Activated T-cell treated with anti-CD3 and anti-CD28 coated beads, Interleukin-2, amount 50 U/mL, for 4 hours (primary cell): ENCODE data around the gene AKIRIN1. TPM values are rescaled to one million over a fixed set of nuclear protein-coding genes. Genes with fewer than 3 reads are reported as not detected.
"Not testable (repeated sequence)": the region's sequence is repeated elsewhere in the genome, so short reads cannot be mapped to it uniquely, and the experiment has no call there.

Source experiments
- ATAC-seq, 2 donors: fragments of 200-7000 bp; cut with Tn5 transposase; one replicate each; pipeline ENCODE4 v1.10.0; 2021
- DNase-seq: peaks from one replicate; pipeline ENCODE4 v3.0.0-alpha.2; 2020
- H3K27me3 Mint-ChIP-seq: one replicate; pipeline ENCODE4 v1.8.0; 2021; ENCODE audit warnings: low read depth, mixed read lengths
- H3K36me3 Mint-ChIP-seq: one replicate; pipeline ENCODE4 v1.8.0; 2022; ENCODE audit warnings: mixed read lengths; ENCODE audit not compliant: insufficient read depth
- H3K4me1 Mint-ChIP-seq: one replicate; pipeline ENCODE4 v1.8.0; 2021; ENCODE audit warnings: low read depth, mixed read lengths
- H3K4me3 Mint-ChIP-seq: one replicate; pipeline ENCODE4 v1.8.0; 2021; ENCODE audit warnings: mild to moderate bottlenecking, moderate library complexity, mixed read lengths
- H3K9me3 Mint-ChIP-seq: one replicate; pipeline ENCODE4 v1.8.0; 2021; ENCODE audit warnings: mixed read lengths
- total RNA-seq, 3 donors: library from RNA; stranded (reverse); gene quantifications; one replicate each; pipeline ENCODE4 v1.2.1, GENCODE V29; 2021

Gene AKIRIN1
- total RNA-seq, 3 donors from 2014 or later, result 89.5 to 108 (median 97.3) TPM

GRCh38 chr1:38978245-38978542, 12.9 kb upstream of the AKIRIN1 start:
- not testable (repeated sequence) for H3K36me3 Mint-ChIP-seq, ATAC-seq, H3K9me3 Mint-ChIP-seq, H3K4me3 Mint-ChIP-seq, DNase-seq, H3K27me3 Mint-ChIP-seq, H3K4me1 Mint-ChIP-seq

GRCh38 chr1:38979380-38979779, 11.7 kb upstream of the AKIRIN1 start:
- not testable (repeated sequence) for H3K4me1 Mint-ChIP-seq, H3K27me3 Mint-ChIP-seq, DNase-seq, ATAC-seq, H3K9me3 Mint-ChIP-seq, H3K4me3 Mint-ChIP-seq, H3K36me3 Mint-ChIP-seq

- Mint-ChIP-seq H3K9me3 (no peaks in the 10 kb centered on the region), H3K4me3 (peak overlapping the region; percentile 84), H3K27me3 (no peaks in the 10 kb centered on the region), H3K4me1 (peaks cover 33% of the 10 kb centered on the region), H3K36me3 (peaks cover 13% of the 10 kb centered on the region)
- no peak for ATAC-seq
- DNase-seq, result no peak
These were observed 1.1 kb upstream of the AKIRIN1 start for GRCh38 chr1:38989979-38990378.

GRCh38 chr1:38990386-38990737, 714 bp upstream of the AKIRIN1 start:
- no peak for DNase-seq
- peak overlapping the region; percentile 84 for H3K4me3 Mint-ChIP-seq
- peak in 1 of 2 donors; percentile 2 for ATAC-seq
- peaks cover 37% of the 10 kb centered on the region for H3K4me1 Mint-ChIP-seq
- H3K9me3 Mint-ChIP-seq, result no peaks in the 10 kb centered on the region
- peaks cover 16% of the 10 kb centered on the region for H3K36me3 Mint-ChIP-seq
- H3K27me3 Mint-ChIP-seq, result no peaks in the 10 kb centered on the region

- DNase-seq, result no peak
- peak; percentile 2 to 3 for ATAC-seq
- Mint-ChIP-seq H3K4me1 (peaks cover 51% of the 10 kb centered on the region), H3K27me3 (no peaks in the 10 kb centered on the region), H3K36me3 (peaks cover 17% of the 10 kb centered on the region), H3K4me3 (peak overlapping the region; percentile 91), H3K9me3 (no peaks in the 10 kb centered on the region)
These were observed 749 bp downstream of the AKIRIN1 start for GRCh38 chr1:38991638-38992411.

GRCh38 chr1:38992412-38993111, 1.5 kb downstream of the AKIRIN1 start:
- H3K36me3 Mint-ChIP-seq, result peaks cover 19% of the 10 kb centered on the region
- DNase-seq (no peak), ATAC-seq (no peak)
- H3K4me3 Mint-ChIP-seq, result peak overlapping the region; percentile 91
- no peaks in the 10 kb centered on the region for H3K9me3 Mint-ChIP-seq
- peaks cover 59% of the 10 kb centered on the region for H3K4me1 Mint-ChIP-seq
- H3K27me3 Mint-ChIP-seq, result no peaks in the 10 kb centered on the region

GRCh38 chr1:38994196-38994595, 3.1 kb downstream of the AKIRIN1 start:
- no peaks in the 10 kb centered on the region for H3K9me3 Mint-ChIP-seq
- ATAC-seq, result no peak

GRCh38 chr1:38997034-38997900, 6.2 kb downstream of the AKIRIN1 start:
- Mint-ChIP-seq H3K4me1 (peaks cover 70% of the 10 kb centered on the region), H3K9me3 (no peaks in the 10 kb centered on the region), H3K4me3 (peak overlapping the region; percentile 60), H3K27me3 (no peaks in the 10 kb centered on the region), H3K36me3 (peaks cover 44% of the 10 kb centered on the region)
- DNase-seq (no peak), ATAC-seq (peak in 1 of 2 donors; percentile 19)

More at GRCh38 chr1:38994196-38994595, 3.1 kb downstream of the AKIRIN1 start:
- no peak for DNase-seq
- Mint-ChIP-seq H3K27me3 (no peaks in the 10 kb centered on the region), H3K4me3 (peak overlapping the region; percentile 32), H3K36me3 (peaks cover 31% of the 10 kb centered on the region), H3K4me1 (peaks cover 70% of the 10 kb centered on the region)

- Mint-ChIP-seq H3K4me1 (peaks cover 70% of the 10 kb centered on the region), H3K9me3 (no peaks in the 10 kb centered on the region), H3K27me3 (no peaks in the 10 kb centered on the region), H3K36me3 (peaks cover 43% of the 10 kb centered on the region), H3K4me3 (no peak overlapping the region)
- ATAC-seq, result no peak
- no peak for DNase-seq
These were observed 6.8 kb downstream of the AKIRIN1 start for GRCh38 chr1:38997901-38998190.

GRCh38 chr1:39001516-39002421, 10.7 kb downstream of the AKIRIN1 start:
- Mint-ChIP-seq H3K4me1 (peaks cover 56% of the 10 kb centered on the region), H3K9me3 (no peaks in the 10 kb centered on the region), H3K4me3 (peak overlapping the region; percentile 19), H3K36me3 (peaks cover 55% of the 10 kb centered on the region), H3K27me3 (no peaks in the 10 kb centered on the region)
- DNase-seq (no peak), ATAC-seq (no peak)

- no peaks in the 10 kb centered on the region for H3K9me3 Mint-ChIP-seq
- no peak overlapping the region for H3K4me3 Mint-ChIP-seq
- DNase-seq, result no peak
- no peaks in the 10 kb centered on the region for H3K27me3 Mint-ChIP-seq
- H3K4me1 Mint-ChIP-seq, result peaks cover 41% of the 10 kb centered on the region
- peaks cover 52% of the 10 kb centered on the region for H3K36me3 Mint-ChIP-seq
- peak; percentile 20 to 34 for ATAC-seq
These were observed 12.2 kb downstream of the AKIRIN1 start for GRCh38 chr1:39003281-39003680.

GRCh38 chr1:39003794-39004193, 12.7 kb downstream of the AKIRIN1 start:
- no peak for DNase-seq
- no peaks in the 10 kb centered on the region for H3K27me3 Mint-ChIP-seq
- H3K9me3 Mint-ChIP-seq, result no peaks in the 10 kb centered on the region
- ATAC-seq, result peak; percentile 68 to 73
- H3K36me3 Mint-ChIP-seq, result peaks cover 51% of the 10 kb centered on the region
- no peak overlapping the region for H3K4me3 Mint-ChIP-seq
- peaks cover 40% of the 10 kb centered on the region for H3K4me1 Mint-ChIP-seq

GRCh38 chr1:39006287-39006686, 15.2 kb downstream of the AKIRIN1 start:
- DNase-seq (no peak), ATAC-seq (no peak)
- Mint-ChIP-seq H3K9me3 (no peaks in the 10 kb centered on the region), H3K27me3 (no peaks in the 10 kb centered on the region), H3K36me3 (peaks cover 40% of the 10 kb centered on the region), H3K4me3 (no peak overlapping the region), H3K4me1 (peaks cover 30% of the 10 kb centered on the region)
